Suppressor macrophage (primary cell): ENCODE results near the gene PGBD2.
A peak's percentile ranks its signal among the peaks of the same experiment; 100 is the strongest.
"Not testable (repeated sequence)": the region's sequence is repeated elsewhere in the genome, so short reads cannot be mapped to it uniquely, and the experiment has no call there.

Source experiments
- DNase-seq, 4 experiments: peaks; one replicate each; pipeline ENCODE4 v3.0.0-alpha.2; 2020 to 2022

Gene PGBD2

DNA sequence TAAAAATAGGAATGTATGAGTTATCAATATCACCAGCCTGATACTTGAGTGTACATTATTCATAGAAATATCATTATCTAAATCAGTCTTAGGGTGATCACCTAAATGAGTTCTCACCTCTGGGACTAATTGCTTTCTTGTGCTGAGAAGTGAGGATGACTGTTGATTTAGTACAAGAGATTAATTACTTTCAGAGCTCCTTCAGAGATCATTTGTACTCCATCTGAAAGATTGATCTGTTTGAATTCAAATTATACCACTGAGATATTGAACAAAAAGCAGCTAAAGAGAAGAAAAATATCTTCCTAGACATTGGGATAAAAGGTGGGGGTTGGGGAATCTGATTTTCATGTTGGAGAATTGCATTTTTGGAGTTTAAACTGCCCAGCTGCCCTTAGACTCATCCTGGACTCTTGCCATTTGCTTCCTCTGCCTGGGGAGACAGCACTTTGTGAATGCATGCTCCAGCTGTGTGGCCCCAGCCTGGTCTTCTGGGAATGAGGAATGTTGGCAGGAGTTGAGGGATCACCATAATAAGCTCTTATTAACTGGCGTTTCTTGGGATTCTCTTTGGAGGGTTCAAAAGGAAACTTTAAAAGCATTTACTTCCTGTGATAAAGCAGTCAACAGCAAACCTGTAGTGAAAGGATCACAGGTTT lies 19.7 kb upstream of the PGBD2 start:
- no peak for DNase-seq

DNA sequence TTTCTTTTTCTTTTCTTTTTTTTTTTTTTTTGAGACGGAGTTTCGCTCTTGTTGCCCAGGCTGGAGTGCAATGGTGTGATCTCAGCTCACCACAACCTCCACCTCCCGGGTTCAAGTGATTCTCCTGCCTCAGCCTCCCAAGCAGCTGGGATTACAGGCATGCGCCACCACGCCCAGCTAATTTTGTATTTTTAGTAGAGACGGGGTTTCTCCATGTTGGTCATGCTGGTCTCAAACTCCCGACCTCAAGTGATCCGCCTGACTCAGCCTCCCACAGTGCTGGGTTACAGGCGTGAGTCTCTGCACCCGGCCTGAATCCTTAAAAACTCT lies 16.2 kb upstream of the PGBD2 start:
- DNase-seq = not testable (repeated sequence)

DNA sequence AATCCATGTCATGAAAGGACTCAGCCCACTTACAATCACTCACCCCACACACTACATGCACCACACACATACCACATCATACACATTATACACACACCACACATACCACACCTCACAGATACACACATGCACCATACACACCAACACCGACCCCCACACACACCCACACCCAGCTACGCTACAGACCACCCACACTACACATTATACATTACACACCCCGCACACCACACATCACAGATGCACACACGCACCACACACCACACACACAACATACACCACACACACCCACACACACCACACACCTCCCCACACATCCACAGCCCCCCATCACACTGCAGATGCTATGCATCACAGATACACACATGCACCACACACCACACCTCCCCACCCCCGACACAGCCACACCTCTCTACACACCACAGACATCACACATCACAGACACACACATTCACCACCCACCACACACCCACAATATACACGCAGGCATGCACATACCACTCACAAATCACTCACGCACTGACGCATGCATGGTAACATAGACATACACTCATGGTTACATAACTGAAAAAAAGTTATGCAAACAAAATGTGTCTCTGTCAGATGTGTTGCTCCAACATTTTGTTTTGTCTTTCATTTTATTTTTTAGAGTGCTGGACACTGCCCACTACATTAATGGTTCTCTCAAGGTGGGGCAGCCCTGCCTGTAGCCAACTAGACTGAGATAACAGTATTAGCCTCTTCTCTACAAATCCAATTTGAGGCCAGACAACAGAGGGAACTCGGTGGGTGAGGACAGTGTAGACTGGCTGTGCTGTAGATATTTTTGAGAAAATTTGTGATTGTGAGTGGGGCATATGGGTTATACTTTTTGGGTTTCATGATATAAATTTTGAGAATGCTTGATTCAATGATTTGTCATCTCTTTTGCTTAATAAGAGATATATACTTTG lies 15.2 kb upstream of the PGBD2 start:
- no peak for DNase-seq

DNA sequence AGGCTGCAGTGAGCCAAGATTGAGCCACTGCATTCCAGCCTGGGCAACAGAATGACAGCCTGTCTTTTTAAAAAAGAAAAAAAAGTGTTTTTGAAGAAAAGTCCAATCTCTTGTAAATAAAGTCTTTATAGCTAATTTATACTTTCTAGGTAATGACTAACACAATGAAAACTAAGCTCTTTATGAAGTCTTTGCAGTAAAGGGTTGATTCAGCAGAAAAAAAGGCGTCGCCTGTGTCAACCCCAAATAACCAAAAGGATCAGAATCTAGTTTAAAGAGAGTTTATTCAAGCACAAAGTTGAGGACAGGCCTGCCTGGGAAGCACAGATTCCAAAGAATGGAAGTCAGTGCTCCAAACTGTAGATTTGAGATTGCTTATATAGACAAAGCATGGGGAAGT lies 14.3 kb upstream of the PGBD2 start:
- DNase-seq = no peak

DNA sequence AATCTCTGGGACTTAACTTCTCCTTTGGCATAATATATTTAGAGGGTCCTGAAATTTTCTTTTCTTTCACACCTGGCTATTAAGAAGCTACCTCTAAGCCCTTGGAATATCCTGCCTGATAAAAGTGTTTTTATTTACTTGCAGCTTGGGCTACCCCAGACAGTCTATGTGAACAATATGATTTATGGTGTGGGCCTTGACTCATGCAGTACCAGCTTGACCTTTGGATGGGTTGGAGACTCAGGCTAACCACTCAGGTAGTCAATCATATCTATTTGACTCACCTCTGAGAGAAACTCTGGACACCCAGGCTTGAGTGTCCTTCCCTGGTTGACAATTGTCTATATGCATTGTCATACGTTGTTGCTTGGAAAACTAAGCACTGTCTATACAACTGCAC lies 13.4 kb upstream of the PGBD2 start:
- no peak for DNase-seq

DNA sequence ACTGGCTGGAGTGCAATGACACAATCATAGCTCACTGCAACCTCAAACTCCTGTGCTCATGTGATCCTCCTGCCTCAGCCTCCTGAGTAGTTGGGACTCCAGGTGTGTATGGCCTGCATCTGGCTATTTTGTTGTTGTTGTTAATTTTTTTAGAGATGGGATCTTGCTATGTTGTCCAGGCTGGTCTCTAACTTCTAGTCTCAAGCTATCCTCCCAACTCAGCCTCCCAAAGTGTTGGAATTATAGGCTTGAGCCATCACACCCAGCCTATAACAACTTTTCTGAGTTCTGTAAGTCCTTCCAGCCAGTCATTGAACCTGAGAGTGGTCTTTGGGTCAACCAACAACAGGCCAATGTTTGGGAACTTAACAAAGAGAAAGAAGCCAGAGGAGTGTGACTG lies 11.2 kb upstream of the PGBD2 start:
- no peak for DNase-seq

DNA sequence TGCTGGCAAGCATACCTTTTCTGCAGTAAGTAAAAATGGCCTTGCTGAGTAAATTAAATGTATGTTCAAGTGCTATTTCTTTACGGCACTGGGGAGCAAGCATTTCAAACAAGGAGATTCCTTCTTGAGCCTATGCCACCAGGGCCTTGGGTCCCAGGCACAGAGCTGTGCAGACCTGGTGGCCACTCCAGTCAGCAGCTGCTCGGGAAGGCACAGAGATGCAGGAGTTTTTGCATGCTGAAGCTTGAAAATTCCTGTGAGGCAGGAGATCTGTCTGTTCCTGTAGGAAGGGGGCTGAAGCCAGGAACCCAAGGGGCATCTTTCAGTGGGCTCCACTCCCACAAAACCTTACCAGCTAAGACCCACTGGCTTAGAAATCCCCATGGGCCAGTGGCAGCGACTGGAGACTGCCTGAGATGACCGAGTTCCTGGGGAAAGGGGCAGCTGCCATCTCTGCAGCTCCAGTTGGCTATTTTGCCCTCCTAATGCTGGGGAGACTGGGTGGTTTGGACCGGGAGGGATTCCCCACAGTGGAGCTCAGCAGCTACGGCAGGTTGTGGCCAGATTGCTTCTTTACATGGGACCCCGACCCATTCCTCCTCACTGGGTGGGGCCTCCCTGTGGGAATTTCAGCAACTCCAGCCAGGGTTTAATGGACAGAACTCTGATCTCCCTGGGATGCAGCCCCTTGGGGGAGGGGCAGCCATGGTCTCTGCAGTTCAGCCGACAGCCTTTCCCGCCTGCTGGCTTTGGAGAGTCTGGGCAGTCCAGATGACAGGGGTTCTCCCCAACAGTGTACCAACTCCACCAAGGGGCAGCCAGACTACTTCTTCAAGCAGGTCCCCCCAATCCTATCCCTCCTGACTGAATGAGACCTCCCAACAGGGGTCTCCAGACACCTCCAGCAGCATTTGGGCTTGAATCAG lies 8.4 kb upstream of the PGBD2 start:
- no peak for DNase-seq

DNA sequence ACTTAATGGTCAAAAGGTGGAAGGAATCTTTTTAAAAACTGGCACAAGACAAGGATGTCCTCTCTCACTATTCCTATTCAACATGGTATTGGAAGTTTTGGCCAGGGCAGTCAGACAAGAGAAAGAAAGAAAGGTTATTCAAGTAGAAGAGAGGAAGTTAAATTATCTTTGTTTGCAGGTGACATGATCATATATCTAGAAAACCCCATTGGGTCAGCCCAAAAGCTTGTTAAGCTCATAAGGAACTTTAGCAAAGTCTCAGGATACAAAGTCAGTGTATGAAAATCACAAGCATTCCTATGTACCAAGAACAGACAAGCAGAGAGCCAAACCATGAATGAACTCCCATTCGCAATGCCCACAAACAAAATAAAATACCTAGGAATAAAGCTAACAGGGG lies 5.4 kb upstream of the PGBD2 start:
- DNase-seq = no peak

DNA sequence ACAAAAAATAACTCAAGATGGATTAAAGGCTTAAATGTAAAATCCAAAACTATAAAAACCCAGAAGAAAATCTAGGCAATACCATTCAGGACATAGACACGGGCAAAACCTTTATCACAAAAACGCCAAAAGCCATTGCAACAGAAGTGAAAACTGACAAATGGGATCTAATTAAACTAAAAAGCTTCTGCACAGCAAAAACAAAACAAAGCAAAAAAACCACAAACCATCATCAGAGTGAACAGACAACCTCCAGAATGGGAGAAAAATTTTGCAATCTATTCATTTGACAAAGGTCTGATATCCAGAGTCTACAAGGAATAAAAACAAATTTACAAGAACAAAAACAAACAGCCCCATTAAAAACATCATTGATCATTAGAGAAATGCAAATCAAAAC lies 4.5 kb upstream of the PGBD2 start:
- no peak for DNase-seq

DNA sequence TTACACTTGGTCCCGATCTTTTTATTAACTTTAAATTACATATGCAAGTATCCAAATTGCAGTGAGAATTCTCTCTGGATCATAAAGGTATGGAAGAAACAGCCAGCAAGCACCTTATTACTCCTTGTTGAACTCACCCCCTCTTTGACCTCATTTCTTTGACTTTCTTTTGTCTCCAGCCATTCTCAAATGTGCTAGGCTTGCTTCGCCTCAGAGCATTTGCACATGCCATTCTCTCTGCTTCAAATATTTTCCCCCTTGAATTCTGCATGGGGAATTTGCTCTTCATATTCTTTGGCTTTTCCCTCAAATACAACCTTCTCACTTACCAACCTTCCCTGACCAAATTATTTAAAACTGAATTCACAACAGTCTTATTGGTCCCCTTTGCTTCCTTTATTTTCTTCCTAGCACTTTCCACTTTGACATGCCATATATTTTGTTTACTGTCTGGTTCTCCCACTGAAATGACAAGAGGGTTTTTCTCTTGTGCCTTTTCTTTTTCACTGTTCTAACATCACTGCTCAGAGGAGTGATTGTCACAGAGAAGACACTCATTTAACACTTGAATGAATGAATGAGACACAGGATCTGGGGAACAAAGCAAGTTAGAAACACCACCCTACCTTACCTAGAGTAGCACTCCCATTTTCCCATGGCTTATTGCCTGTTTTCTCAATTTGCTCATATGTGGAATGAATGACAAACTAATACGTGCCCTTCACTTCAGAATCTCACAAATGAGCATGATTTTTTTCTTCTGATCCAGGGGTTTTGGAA lies 1.4 kb upstream of the PGBD2 start:
- no peak for DNase-seq

DNA sequence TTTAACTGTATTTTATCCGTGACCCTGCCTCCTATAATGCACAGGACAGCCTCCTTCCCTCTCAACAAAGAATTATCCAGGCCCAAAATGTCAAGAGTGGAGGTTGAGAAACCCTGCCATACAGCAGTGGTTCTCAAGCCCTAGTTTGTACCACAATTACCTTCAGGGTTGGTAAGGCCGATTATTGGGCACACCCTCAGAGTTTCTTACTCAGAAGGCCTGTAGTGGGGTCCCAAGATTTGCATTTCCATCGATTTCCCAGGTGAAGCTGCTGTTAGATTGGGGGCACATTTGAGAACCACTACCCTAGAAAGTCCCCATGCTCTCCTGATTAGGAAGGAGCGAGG lies 400 bp upstream of the PGBD2 start:
- DNase-seq = peak in 3 of 4 experiments; percentile 8 to 19 (median 8)

DNA sequence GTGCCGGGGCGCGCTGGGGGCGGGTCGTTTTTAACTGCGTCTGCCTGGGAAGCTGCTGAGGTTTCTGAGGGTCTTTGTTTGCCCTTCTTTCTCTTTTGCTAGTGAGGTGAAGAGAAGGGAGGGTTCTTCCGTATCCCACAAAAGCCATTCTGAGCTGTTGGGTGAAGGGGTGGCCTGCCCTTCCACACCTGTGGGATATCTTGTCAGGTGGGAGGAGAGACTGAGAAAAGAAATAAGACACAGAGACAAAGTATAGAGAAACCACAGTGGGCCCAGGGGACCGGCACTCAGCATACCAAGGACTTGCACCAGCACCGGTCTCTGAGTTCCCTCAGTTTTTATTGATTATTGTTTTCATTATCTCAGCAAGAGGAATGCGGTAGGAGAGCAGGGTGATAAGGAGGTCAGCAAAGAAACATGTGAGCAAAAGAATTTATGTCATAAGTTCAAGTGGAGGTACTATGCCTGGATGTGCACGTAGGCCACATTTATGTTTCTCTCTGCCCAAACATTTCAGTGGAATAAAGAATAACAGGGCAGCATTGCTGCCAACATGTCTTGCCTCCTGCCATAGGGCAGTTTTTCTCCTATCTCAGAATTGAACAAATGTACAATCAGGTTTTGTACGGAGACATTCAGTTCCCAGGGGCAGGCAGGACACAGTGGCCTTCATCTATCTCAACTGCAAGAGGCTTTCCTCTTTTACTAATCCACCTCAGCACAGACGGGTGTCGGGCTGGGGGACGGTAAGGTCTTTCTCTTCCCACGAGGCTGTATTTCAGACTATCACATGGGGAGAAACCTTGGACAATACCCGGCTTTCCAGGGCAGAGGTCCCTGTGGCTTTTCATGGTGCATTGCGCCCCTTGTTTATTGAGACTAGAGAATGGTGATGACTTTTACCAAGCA lies 972 bp downstream of the PGBD2 start:
- DNase-seq = no peak

DNA sequence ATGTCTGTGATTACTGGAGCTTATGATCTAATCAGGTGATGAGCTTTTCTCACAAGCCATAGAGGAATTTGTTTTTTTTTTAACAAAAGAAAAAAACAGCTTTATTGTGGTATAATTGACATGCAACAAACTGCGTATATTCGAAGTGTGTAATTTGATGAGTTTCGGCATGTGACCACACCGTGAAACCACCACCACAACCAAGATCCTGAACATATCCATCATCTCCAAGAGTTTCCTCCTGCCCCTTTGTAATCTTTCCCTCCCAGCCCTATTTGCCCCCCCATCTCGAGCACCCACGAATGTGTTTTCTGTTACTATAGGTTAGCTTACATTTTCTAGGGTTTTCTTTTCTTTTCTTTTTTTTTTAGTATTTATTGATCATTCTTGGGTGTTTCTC lies 4.7 kb downstream of the PGBD2 start:
- DNase-seq = no peak

DNA sequence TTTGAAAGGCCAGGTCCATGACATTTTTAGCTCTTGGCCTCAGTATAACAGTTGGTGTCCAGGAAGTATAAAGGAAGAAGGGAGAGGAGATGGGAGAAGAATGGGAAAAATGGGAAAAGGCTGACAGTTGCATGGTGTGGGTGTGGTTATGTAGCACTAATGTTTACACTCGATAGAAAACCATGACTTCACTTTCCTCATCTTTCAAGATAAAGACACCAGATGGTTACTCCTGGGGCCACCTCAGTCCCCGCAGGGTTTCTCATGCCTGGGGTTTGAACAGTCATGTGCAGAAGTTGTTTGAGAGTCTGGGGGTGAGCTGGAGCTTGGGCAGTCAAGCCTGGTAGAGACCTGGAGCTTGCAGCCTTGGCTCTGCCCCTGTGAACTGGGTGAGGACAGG lies 7.9 kb downstream of the PGBD2 start:
- no peak for DNase-seq

DNA sequence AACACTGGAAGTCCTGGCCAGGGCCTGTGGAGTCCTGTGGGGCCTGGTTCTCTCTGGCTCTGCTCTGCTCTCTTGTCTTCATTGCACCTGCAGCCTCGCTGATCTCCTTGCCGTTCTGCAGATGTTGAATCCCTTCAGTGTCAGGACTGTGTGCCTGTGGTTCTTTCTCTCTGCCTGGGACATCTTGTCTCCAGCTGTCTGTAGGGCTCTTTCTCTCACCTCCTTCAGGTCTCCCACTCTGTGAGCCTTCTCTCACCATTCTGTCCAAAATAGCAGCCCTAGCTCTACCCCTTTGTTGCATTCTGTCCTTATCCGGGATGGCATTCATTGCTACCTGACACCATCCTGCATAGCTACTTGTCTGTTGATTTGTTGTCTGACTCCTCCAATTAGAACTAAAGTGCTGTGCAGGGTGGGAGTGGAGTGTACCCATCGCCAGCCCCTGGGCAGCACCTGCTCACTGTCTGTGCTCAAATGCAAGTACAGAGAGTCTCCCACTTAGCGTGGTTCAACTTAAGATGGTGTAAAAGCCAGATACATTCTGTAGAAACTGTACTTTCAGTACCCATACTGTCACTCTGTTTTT lies 8.9 kb downstream of the PGBD2 start:
- no peak for DNase-seq

DNA sequence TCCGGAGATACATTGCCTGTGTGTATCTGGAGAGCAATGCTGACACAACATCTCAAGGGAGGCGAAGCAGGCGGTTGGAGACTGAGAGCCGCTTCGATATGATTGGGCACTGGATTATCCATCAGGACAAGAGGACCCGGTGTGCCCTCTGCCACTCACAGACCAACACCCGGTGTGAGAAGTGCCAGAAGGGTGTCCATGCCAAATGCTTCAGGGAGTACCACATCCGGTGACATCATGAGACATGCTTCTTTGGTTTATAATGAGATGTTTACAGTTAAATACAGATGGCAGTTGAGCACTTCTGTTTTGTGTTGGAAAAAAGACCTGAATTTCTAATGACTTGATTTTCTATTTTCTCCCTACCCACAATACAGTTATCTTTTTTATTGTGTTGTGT lies 12.1 kb downstream of the PGBD2 start:
- no peak for DNase-seq

DNA sequence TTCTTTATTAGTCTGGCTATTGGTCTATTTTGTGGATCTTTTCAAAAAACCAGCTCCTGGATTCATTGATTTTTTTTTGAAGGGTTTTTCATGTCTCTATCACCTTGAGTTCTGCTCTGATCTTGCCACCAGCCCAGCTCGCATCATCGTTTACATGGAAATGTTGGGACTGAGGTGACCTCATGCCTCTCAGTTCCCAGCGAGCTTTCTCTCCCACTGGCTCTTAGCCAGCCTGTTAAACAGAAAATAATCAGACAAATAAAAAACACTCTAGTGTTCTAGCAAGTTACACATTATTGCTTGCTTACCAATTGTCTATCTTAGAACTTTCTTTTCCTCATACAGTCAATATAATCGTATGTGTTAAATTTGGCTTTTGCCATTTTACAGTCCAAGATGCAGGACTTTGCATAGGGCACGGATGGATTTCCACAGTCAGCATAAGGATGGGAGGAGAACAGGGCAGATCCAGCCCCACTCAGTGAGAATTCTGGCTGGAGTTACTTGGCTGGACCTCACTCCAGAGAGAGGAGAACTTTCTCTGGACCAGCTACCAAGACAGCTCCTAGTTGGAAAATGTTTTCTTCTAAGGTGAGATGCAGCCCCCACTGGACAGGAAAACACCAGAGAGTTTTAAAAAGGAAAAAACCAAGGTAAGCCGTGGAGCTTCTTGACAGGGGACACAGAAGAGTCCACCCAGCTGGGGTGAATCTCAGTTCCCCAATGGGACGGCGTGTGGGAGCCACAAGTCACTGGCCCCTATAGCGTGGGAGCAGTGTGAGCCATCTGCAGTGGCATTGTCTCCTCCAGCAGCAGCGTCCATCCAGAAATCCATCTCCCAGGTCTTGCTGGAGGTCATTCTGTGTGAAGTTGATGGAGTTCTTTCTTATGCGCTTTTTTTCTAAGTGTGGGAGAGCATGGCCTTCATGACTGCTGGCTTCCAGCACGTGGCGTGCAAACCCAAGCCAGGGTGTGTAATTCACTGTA lies 17.6 kb downstream of the PGBD2 start:
- peak in 3 of 4 experiments; percentile 11 to 26 (median 18) for DNase-seq

DNA sequence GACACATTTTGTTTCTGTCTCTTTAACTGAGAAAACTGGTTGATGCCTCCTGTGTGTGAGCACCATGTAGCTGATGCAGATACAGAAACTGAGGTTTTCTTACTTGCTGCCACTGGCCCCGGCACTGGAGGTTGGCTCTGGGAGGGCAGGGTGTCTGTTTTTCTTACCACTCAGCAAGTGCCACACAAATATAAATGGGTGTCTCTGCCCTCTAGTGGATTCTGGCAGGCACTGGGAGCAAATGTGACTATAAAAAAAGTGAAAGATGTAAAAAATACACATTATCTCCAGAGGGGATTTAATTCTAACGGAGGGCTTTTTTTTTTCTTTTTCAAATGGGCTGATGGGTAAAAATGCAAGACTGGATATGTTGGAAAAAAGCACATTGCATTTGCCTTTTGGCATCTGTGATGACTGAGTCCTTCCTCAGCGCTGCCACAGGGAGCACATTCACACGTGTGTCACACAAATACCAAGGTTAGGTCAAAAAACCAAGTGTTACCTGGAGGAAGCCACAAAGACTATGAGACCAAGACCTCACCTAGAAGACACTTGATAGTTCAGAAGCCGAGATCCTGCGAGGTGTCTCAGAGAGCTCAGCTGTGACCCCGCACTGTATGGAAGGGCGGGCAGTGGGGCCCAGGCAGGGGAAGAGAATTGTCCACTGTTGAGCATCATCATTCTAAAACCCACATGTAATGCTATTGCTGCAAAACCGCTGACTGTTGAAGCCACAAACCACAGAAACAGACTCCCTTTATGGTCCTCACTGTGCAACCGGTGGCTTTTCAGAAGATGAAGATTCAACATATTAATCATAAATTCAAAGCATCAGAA lies 18.9 kb downstream of the PGBD2 start:
- peak; percentile 49 to 69 (median 68) for DNase-seq

DNA sequence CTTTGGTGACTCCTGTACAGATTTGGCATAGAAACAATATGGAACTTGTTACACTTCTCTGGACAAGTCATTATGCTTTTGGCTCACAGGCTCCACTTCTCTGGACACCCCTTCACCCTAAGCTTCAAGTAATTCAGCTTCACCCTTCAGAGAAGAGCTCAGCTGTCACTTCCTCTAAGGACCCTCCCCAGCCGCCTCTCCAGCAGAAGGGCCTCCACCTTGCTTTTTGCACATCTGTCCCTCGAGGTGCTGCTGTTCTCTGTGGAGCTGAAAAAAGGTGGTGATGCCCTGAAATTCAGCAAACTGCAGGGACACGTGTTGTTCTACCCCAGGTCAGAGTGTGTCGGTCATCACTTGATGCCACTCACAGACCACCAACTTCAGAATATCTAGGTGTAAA lies 19.8 kb downstream of the PGBD2 start:
- DNase-seq = not testable (repeated sequence)
